Activated CD4-positive, alpha-beta T cell treated with anti-CD3 and anti-CD28 coated beads, Interleukin-2, amount 10 ng/mL, durations not matched to agents 24 days and 14 days (primary cell): ENCODE measurements around the gene MARCO. TPM values are rescaled to one million over a fixed set of nuclear protein-coding genes. Genes with fewer than 3 reads are reported as not detected.
A peak's percentile ranks its signal among the peaks of the same experiment; 100 is the strongest.

Source experiments
- DNase-seq: peaks from one replicate; pipeline ENCODE4 v3.0.0; 2022
- H3K27ac Mint-ChIP-seq: one replicate; pipeline ENCODE4 v1.8.0; 2022; ENCODE audit warnings: mild to moderate bottlenecking, mixed read lengths
- H3K27me3 Mint-ChIP-seq: one replicate; pipeline ENCODE4 v1.8.0; 2022; ENCODE audit warnings: mixed read lengths
- H3K36me3 Mint-ChIP-seq: one replicate; pipeline ENCODE4 v1.8.0; 2022; ENCODE audit warnings: low read depth, mild to moderate bottlenecking, mixed read lengths
- H3K4me1 Mint-ChIP-seq: one replicate; pipeline ENCODE4 v1.8.0; 2021; ENCODE audit warnings: mixed read lengths
- H3K4me3 Mint-ChIP-seq: one replicate; pipeline ENCODE4 v1.8.0; 2022; ENCODE audit warnings: mild to moderate bottlenecking, moderate library complexity, mixed read lengths
- H3K9me3 Mint-ChIP-seq: one replicate; pipeline ENCODE4 v1.8.0; 2021; ENCODE audit warnings: mixed read lengths
- intact Hi-C: fragments of 100-400 bp; cut with micrococcal nuclease; formaldehyde crosslinking; loops from one replicate; pipeline ENCODE4 v1.15.1; 2023
- total RNA-seq: library from RNA; stranded (reverse); gene quantifications from 2 replicates; pipeline ENCODE4 v1.2.3, GENCODE V29; 2022

Gene MARCO
- total RNA-seq, 1 donor from 2014 or later: not detected

DNA sequence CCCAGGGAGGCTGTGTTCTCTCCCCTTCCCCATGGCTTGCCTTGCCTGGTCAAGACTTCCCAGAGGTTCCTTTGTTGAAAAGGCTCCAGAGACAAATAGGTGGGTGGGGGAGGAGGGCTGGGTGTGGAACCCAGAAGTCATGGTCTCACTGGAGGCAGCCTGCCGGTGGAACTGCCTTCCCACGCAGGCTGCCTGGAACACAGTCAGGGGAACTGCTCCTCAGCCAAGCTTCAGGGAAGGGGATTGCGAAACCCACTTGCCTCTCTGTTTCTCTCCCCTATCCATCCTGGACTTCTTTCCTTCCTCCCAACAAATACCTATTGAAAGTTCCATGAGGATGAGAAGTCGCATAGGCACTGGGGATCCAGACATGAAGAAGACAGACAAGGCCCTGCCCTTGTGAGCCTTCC, 31.6 kb downstream of the MARCO start:
- no peak overlapping the region for H3K4me3 Mint-ChIP-seq
- H3K27me3 Mint-ChIP-seq: no peaks in the 10 kb centered on the region
- DNase-seq: peak; percentile 18
- no peaks in the 10 kb centered on the region for H3K4me1 Mint-ChIP-seq
- H3K27ac Mint-ChIP-seq: no peak overlapping the region
- H3K9me3 Mint-ChIP-seq: no peaks in the 10 kb centered on the region
- intact Hi-C loops: no loop called here
- H3K36me3 Mint-ChIP-seq: no peaks in the 10 kb centered on the region

- intact Hi-C loops: no loop called here
- Mint-ChIP-seq H3K4me1 (no peaks in the 10 kb centered on the region), H3K4me3 (no peak overlapping the region), H3K36me3 (no peaks in the 10 kb centered on the region), H3K27me3 (no peaks in the 10 kb centered on the region), H3K9me3 (no peaks in the 10 kb centered on the region), H3K27ac (no peak overlapping the region)
- DNase-seq: no peak
Observed at GRCh38 chr2:118974103-118974993, 32.4 kb downstream of the MARCO start.

GRCh38 chr2:118975133-118975532, 33.1 kb downstream of the MARCO start:
- no peak overlapping the region for H3K27ac Mint-ChIP-seq
- no peaks in the 10 kb centered on the region for H3K36me3 Mint-ChIP-seq
- no peaks in the 10 kb centered on the region for H3K9me3 Mint-ChIP-seq
- no peaks in the 10 kb centered on the region for H3K4me1 Mint-ChIP-seq
- H3K4me3 Mint-ChIP-seq: no peak overlapping the region
- no peaks in the 10 kb centered on the region for H3K27me3 Mint-ChIP-seq
- no peak for DNase-seq
- intact Hi-C loops: no loop called here

DNA sequence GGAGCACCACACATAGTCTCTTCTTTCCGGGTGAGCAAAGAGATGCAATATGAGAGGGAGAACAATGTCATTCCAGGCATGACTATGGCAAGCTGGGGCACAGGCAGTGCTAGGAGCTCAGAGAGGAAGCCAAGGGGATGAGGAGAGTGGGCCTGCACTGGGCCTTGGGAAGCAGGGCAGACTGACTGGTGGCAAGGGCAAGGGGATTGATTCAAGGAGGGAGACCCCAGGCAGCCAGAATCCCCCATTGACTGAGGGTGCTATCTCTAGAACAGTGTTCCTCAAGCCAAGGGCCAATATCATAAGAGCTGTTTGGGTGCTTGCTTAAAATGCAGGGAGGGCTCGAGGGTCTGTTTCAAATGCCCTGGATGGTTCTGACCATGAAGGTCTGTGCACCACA, 36.1 kb downstream of the MARCO start:
- no peaks in the 10 kb centered on the region for H3K9me3 Mint-ChIP-seq
- intact Hi-C loops: no loop called here
- H3K27ac Mint-ChIP-seq: no peak overlapping the region
- H3K4me3 Mint-ChIP-seq: no peak overlapping the region
- no peaks in the 10 kb centered on the region for H3K36me3 Mint-ChIP-seq
- no peaks in the 10 kb centered on the region for H3K27me3 Mint-ChIP-seq
- no peaks in the 10 kb centered on the region for H3K4me1 Mint-ChIP-seq
- no peak for DNase-seq

DNA sequence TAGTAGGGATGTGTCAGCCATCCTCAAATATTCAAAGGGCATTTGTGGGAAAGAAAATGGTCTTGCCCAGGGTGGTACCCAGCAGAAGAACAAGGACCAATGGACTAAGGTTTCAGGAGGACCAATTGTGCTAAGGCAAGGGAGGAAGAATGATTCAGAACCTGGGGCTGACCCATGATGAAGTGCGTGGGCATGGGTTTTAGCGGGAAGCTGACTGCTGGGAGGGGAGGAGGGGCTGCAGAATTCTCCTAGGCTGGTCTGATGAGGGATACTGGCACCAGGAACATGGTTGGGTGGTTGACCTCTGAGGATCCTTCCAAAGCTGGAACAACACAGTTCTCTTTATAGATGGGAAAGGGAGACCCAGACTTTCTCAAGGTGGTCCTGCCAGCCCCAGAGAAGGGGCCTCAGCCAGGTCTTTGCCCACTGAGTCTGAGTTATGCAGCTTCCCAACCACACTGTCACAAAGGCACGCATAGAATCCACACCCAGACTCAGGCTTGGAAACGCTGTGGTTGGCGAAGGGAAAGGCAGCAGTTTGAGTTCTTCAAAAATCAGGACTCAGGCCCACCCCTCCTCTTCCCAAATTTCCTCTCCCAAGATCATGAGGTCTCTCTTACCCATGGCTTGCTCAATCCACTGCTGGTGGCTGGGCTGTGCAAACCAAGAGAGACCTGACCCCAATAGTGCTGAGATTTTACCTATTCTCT, 37.3 kb downstream of the MARCO start:
- intact Hi-C loops: no loop called here
- no peak for DNase-seq
- no peaks in the 10 kb centered on the region for H3K4me1 Mint-ChIP-seq
- no peak overlapping the region for H3K4me3 Mint-ChIP-seq
- no peak overlapping the region for H3K27ac Mint-ChIP-seq
- no peaks in the 10 kb centered on the region for H3K36me3 Mint-ChIP-seq
- H3K9me3 Mint-ChIP-seq: no peaks in the 10 kb centered on the region
- H3K27me3 Mint-ChIP-seq: no peaks in the 10 kb centered on the region

GRCh38 chr2:118980022-118980421, 38.0 kb downstream of the MARCO start:
- Mint-ChIP-seq H3K27ac (no peak overlapping the region), H3K36me3 (no peaks in the 10 kb centered on the region), H3K4me3 (no peak overlapping the region), H3K4me1 (no peaks in the 10 kb centered on the region), H3K9me3 (no peaks in the 10 kb centered on the region), H3K27me3 (no peaks in the 10 kb centered on the region)
- intact Hi-C loops: no loop called here
- DNase-seq: no peak

DNA sequence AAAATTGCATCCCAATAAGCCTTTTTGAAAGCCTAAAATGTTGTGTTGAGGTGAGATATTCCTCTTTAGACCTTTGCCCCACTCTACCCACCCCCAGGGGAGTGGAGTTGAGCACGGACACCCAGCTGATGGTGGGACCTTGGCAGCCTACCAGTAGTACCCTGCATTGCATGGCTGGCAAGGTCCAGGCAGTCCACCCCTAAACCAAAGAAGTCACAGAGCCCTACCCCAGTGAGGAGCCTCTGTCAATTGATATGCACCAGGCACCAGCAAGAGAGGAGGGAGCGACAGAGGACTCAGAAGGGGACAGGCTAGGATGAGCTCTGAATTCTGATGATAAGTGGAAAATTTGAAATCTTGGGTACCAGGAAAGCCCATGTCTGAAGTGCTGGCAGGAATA, 38.6 kb downstream of the MARCO start:
- Mint-ChIP-seq H3K27ac (no peak overlapping the region), H3K27me3 (no peaks in the 10 kb centered on the region), H3K9me3 (no peaks in the 10 kb centered on the region), H3K36me3 (no peaks in the 10 kb centered on the region), H3K4me3 (no peak overlapping the region), H3K4me1 (no peaks in the 10 kb centered on the region)
- intact Hi-C loops: no loop called here
- no peak for DNase-seq

- DNase-seq: peak; percentile 25
- H3K4me3 Mint-ChIP-seq: no peak overlapping the region
- H3K4me1 Mint-ChIP-seq: no peaks in the 10 kb centered on the region
- no peak overlapping the region for H3K27ac Mint-ChIP-seq
- H3K9me3 Mint-ChIP-seq: no peaks in the 10 kb centered on the region
- no peaks in the 10 kb centered on the region for H3K36me3 Mint-ChIP-seq
- intact Hi-C loops: no loop called here
- no peaks in the 10 kb centered on the region for H3K27me3 Mint-ChIP-seq
Observed at GRCh38 chr2:118981632-118982031, 39.6 kb downstream of the MARCO start.

- no peak for DNase-seq
- no peaks in the 10 kb centered on the region for H3K36me3 Mint-ChIP-seq
- no peaks in the 10 kb centered on the region for H3K4me1 Mint-ChIP-seq
- no peak overlapping the region for H3K4me3 Mint-ChIP-seq
- no peak overlapping the region for H3K27ac Mint-ChIP-seq
- intact Hi-C loops: no loop called here
- no peaks in the 10 kb centered on the region for H3K9me3 Mint-ChIP-seq
- H3K27me3 Mint-ChIP-seq: no peaks in the 10 kb centered on the region
Observed at GRCh38 chr2:118982039-118982438, 40.0 kb downstream of the MARCO start.

DNA sequence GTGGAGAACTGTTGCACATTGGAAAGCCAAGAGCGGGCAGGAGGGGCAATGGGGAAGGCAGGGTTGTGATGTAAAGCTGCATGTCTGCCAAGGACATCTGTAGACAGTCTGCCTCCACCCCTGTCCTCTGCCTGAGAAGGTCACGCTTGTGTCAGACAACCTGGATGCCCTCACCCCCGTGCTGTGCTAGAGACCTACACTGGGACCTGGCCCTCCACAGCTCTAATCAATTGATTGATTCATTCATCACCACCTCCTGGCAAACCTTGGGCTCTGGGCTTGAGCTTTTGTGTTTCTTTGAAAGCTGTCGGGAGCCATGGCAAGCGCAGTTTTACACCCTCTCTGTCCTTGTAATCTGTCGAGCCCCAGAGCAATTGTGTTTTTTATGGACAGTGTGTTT, 41.1 kb downstream of the MARCO start:
- Mint-ChIP-seq H3K27me3 (no peaks in the 10 kb centered on the region), H3K36me3 (no peaks in the 10 kb centered on the region), H3K27ac (no peak overlapping the region), H3K4me1 (no peaks in the 10 kb centered on the region), H3K9me3 (no peaks in the 10 kb centered on the region), H3K4me3 (no peak overlapping the region)
- DNase-seq: no peak
- intact Hi-C loops: no loop called here

DNA sequence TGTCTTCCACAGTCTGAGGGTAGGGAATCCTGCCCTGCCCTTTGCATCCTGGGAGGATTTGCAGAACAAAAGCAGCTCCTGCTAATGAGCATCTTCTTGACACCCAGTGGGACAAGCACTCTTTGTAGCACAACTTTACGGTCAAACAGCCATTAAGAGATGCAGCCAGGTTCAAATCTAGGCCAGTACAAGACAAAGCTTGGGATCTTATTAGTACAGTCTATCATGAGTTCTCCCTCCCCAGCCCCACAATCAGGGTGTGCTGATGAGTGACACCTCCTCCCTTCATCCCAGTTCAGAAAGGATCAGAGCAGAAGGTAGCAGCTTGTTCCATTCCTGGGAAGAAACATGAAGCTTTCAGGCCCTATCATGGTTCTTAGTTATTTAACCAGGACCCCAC, 41.9 kb downstream of the MARCO start:
- no peaks in the 10 kb centered on the region for H3K27me3 Mint-ChIP-seq
- DNase-seq: no peak
- H3K36me3 Mint-ChIP-seq: no peaks in the 10 kb centered on the region
- no peak overlapping the region for H3K27ac Mint-ChIP-seq
- H3K9me3 Mint-ChIP-seq: no peaks in the 10 kb centered on the region
- no peak overlapping the region for H3K4me3 Mint-ChIP-seq
- intact Hi-C loops: no loop called here
- H3K4me1 Mint-ChIP-seq: no peaks in the 10 kb centered on the region

- no peaks in the 10 kb centered on the region for H3K36me3 Mint-ChIP-seq
- H3K4me3 Mint-ChIP-seq: no peak overlapping the region
- H3K9me3 Mint-ChIP-seq: no peaks in the 10 kb centered on the region
- DNase-seq: peak; percentile 36
- H3K27ac Mint-ChIP-seq: no peak overlapping the region
- H3K27me3 Mint-ChIP-seq: no peaks in the 10 kb centered on the region
- intact Hi-C loops: no loop called here
- H3K4me1 Mint-ChIP-seq: no peaks in the 10 kb centered on the region
Observed at GRCh38 chr2:118986738-118987137, 44.7 kb downstream of the MARCO start.

GRCh38 chr2:118987886-118988285, 45.9 kb downstream of the MARCO start:
- H3K27ac Mint-ChIP-seq: no peak overlapping the region
- no peaks in the 10 kb centered on the region for H3K36me3 Mint-ChIP-seq
- no peaks in the 10 kb centered on the region for H3K27me3 Mint-ChIP-seq
- no peaks in the 10 kb centered on the region for H3K4me1 Mint-ChIP-seq
- no peaks in the 10 kb centered on the region for H3K9me3 Mint-ChIP-seq
- peak; percentile 35 for DNase-seq
- H3K4me3 Mint-ChIP-seq: no peak overlapping the region
- intact Hi-C loops: no loop called here

- Mint-ChIP-seq H3K27me3 (no peaks in the 10 kb centered on the region), H3K4me3 (no peak overlapping the region), H3K27ac (no peak overlapping the region), H3K36me3 (no peaks in the 10 kb centered on the region), H3K9me3 (no peaks in the 10 kb centered on the region), H3K4me1 (no peaks in the 10 kb centered on the region)
- intact Hi-C loops: no loop called here
- DNase-seq: no peak
Observed at GRCh38 chr2:118988706-118989105, 46.7 kb downstream of the MARCO start.
